Fibroblast of mammary gland (primary cell): ENCODE data around the gene VCPKMT.

Experiments used
- DNase-seq: peaks from one replicate; pipeline ENCODE4 v3.0.0-alpha.2; 2010; ENCODE audit warnings: low read depth
- H3K4me3 ChIP-seq: 2 replicates; pipeline ENCODE4 v1.5.1; 2011; ENCODE audit warnings: low read depth, mild to moderate bottlenecking, low read length, moderate library complexity; ENCODE audit not compliant: control insufficient read depth
- TF ChIP-seq, protein P1 (sequence below): conservative IDR thresholded peaks from 2 replicates; pipeline ENCODE4 v1.5.1; 2011; ENCODE audit warnings: low read depth, low read length, inconsistent platforms; ENCODE audit not compliant: control insufficient read depth, insufficient read depth

VCPKMT gene

GRCh38 chr14:50116181-50116956 is at the start of gene VCPKMT:
Gene VCPKMT (minus strand): TSS chr14:50116572. CDS start chr14:50116552, 20 bp downstream.
- peak within 1 kb of the TSS; percentile 77 for H3K4me3 ChIP-seq
- TF ChIP-seq, protein P1, sequence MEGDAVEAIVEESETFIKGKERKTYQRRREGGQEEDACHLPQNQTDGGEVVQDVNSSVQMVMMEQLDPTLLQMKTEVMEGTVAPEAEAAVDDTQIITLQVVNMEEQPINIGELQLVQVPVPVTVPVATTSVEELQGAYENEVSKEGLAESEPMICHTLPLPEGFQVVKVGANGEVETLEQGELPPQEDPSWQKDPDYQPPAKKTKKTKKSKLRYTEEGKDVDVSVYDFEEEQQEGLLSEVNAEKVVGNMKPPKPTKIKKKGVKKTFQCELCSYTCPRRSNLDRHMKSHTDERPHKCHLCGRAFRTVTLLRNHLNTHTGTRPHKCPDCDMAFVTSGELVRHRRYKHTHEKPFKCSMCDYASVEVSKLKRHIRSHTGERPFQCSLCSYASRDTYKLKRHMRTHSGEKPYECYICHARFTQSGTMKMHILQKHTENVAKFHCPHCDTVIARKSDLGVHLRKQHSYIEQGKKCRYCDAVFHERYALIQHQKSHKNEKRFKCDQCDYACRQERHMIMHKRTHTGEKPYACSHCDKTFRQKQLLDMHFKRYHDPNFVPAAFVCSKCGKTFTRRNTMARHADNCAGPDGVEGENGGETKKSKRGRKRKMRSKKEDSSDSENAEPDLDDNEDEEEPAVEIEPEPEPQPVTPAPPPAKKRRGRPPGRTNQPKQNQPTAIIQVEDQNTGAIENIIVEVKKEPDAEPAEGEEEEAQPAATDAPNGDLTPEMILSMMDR = no peak
- peak; percentile 83 for DNase-seq

GRCh38 chr14:50156111-50156510 is 39.7 kb upstream of the VCPKMT start:
- no peak for DNase-seq
- TF ChIP-seq, protein P1 = no peak
- no peak overlapping the region for H3K4me3 ChIP-seq

DNA sequence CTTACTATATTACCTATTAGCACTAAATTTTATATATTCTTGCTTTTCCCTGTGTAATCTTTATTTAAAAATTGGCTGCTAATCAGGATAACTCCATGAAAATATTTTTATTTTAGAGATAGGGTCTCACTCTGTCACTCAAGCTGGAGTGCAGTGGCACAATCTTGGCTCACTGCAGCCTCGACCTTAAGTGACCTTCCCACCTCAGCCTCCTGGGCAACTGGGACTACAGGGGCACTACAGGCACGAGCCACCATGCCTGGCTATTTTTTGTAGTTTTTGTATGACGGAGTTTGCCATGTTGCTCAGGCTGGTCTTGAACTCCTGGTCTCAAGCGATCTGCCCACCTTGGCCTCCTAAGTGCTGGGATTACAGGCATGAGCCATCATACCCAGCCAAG is 32.4 kb upstream of the VCPKMT start:
- TF ChIP-seq, protein P1 = no peak
- H3K4me3 ChIP-seq = no peak overlapping the region
- no peak for DNase-seq

GRCh38 chr14:50139192-50139591 is 22.8 kb upstream of the VCPKMT start:
- DNase-seq = peak; percentile 42
- TF ChIP-seq, protein P1 = no peak

GRCh38 chr14:50127802-50128201 is 11.4 kb upstream of the VCPKMT start:
- DNase-seq = no peak
- H3K4me3 ChIP-seq = no peak overlapping the region
- TF ChIP-seq, protein P1 = no peak

More at GRCh38 chr14:50139192-50139591, 22.8 kb upstream of the VCPKMT start:
- no peak overlapping the region for H3K4me3 ChIP-seq

DNA sequence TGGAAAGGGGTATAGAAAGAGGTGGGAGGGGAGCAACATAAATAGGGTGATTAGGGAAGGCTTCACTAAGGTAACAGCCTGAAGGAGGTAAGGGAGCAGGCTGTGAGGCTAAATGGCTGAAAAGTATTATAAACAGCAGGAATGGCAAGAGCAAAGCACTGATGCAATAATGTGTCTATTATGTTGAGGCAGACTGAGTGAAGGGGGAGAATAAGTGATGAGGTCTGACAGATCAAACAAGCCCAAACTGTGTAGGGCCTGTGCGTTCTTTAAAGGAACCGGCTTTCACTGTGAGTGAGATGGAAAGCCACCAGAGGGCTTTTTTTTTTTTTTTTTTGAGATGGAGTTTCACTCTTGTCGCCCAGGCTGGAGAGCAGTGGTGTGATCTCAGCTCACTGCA is 6.7 kb upstream of the VCPKMT start:
- no peak overlapping the region for H3K4me3 ChIP-seq
- DNase-seq = no peak
- TF ChIP-seq, protein P1 = no peak
